DND-41 (cell line): ENCODE data around the gene ANO8.

ENCODE experiments used
- ATAC-seq: fragments of 200-7000 bp; cut with Tn5 transposase; 3 replicates; pipeline ENCODE4 v1.9.1; 2021; ENCODE audit warnings: low read depth; ENCODE audit not compliant: insufficient read depth
- DNase-seq: peaks from one replicate; pipeline ENCODE4 v3.0.0-alpha.2; 2020
- H2AFZ ChIP-seq: 2 replicates; pipeline ENCODE4 v1.6.0; 2012; ENCODE audit warnings: low read depth, low read length
- H3K27ac ChIP-seq: 2 replicates; pipeline ENCODE4 v1.5.1; 2012; ENCODE audit warnings: low read length, inconsistent platforms
- H3K27me3 ChIP-seq: fragments of 200-600 bp; sonication (generic); 2 replicates; pipeline ENCODE4 v1.6.0; 2012; ENCODE audit warnings: low read length, mild to moderate bottlenecking, inconsistent platforms; ENCODE audit not compliant: insufficient read depth, poor library complexity
- H3K36me3 ChIP-seq: 2 replicates; pipeline ENCODE4 v1.5.1; 2012; ENCODE audit warnings: low read length, inconsistent platforms; ENCODE audit not compliant: insufficient read depth
- H3K4me1 ChIP-seq: 2 replicates; pipeline ENCODE4 v1.5.1; 2012; ENCODE audit warnings: mild to moderate bottlenecking, low read length; ENCODE audit not compliant: insufficient read depth
- H3K4me2 ChIP-seq: 2 replicates; pipeline ENCODE4 v1.6.0; 2012; ENCODE audit warnings: mild to moderate bottlenecking, moderate library complexity, low read length, inconsistent platforms; ENCODE audit not compliant: insufficient read depth
- H3K4me3 ChIP-seq, 2 experiments: fragments of 200-600 bp in 1 of 2; shearing (Covaris generic) in 1 of 2; 2 replicates each; pipeline ENCODE4 v1.5.1; 2012 to 2016; ENCODE audit warnings: inconsistent platforms in 2 of 2, low read length in 2 of 2, mild to moderate bottlenecking in 2 of 2, low read depth in 1 of 2, moderate library complexity in 1 of 2
- H3K79me2 ChIP-seq: 2 replicates; pipeline ENCODE4 v1.6.0; 2012; ENCODE audit warnings: low read length, inconsistent platforms; ENCODE audit not compliant: insufficient read depth
- H3K9ac ChIP-seq: 2 replicates; pipeline ENCODE4 v1.6.0; 2012; ENCODE audit warnings: low read depth, mild to moderate bottlenecking, inconsistent platforms, low read length, moderate library complexity
- H3K9me3 ChIP-seq: 2 replicates; pipeline ENCODE4 v1.5.1; 2012; ENCODE audit warnings: low read length, moderate library complexity, mild to moderate bottlenecking, inconsistent platforms; ENCODE audit not compliant: insufficient read depth, severe bottlenecking
- H4K20me1 ChIP-seq: 2 replicates; pipeline ENCODE4 v1.6.0; 2012; ENCODE audit warnings: low read length; ENCODE audit not compliant: insufficient read depth
- CTCF ChIP-seq: IDR thresholded peaks from 2 replicates; pipeline ENCODE4 v1.5.1; 2012; ENCODE audit warnings: borderline replicate concordance, low read length, moderate library complexity, mild to moderate bottlenecking; ENCODE audit not compliant: poor library complexity, severe bottlenecking; ENCODE audit errors: extremely low read depth
- EZH2 ChIP-seq: IDR thresholded peaks from 3 replicates; pipeline ENCODE4 v1.6.1; 2012; ENCODE audit warnings: borderline replicate concordance, low read depth, mild to moderate bottlenecking, moderate library complexity, low read length, inconsistent platforms; ENCODE audit not compliant: severe bottlenecking

Gene ANO8

GRCh38 chr19:17341845-17342244 is 7.2 kb upstream of the ANO8 start:
- peaks cover 27% of the 10 kb centered on the region for H3K36me3 ChIP-seq
- H3K4me2 ChIP-seq: no peak overlapping the region
- no peak overlapping the region for H3K27ac ChIP-seq
- no peak overlapping the region for H3K9ac ChIP-seq
- peaks cover 6% of the 10 kb centered on the region; the same call in 1 of the 2 replicates for H4K20me1 ChIP-seq
- peaks cover 25% of the 10 kb centered on the region for H3K4me1 ChIP-seq
- no peak for TF ChIP-seq EZH2
- no peak for TF ChIP-seq CTCF
- no peak overlapping the region for H2AFZ ChIP-seq
- H3K27me3 ChIP-seq: no peaks in the 10 kb centered on the region
- peaks cover 18% of the 10 kb centered on the region for H3K79me2 ChIP-seq
- no peaks in the 10 kb centered on the region for H3K9me3 ChIP-seq
- no peak for DNase-seq
- no peak overlapping the region for H3K4me3 ChIP-seq
- ATAC-seq: no peak

- Histone ChIP-seq H3K4me2 (no peak overlapping the region), H4K20me1 (peaks cover 6% of the 10 kb centered on the region; the same call in 1 of the 2 replicates), H3K4me1 (peaks cover 24% of the 10 kb centered on the region), H3K27ac (no peak overlapping the region), H3K9me3 (no peaks in the 10 kb centered on the region), H3K4me3 (no peak overlapping the region), H3K9ac (no peak overlapping the region), H2AFZ (no peak overlapping the region), H3K79me2 (peaks cover 20% of the 10 kb centered on the region), H3K27me3 (no peaks in the 10 kb centered on the region), H3K36me3 (peaks cover 27% of the 10 kb centered on the region)
- no peak for ATAC-seq
- DNase-seq: no peak
- TF ChIP-seq CTCF (no peak), EZH2 (no peak)
Observed at GRCh38 chr19:17341386-17341785, 6.7 kb upstream of the ANO8 start.

- Histone ChIP-seq H3K79me2 (peaks cover 20% of the 10 kb centered on the region), H3K36me3 (peaks cover 27% of the 10 kb centered on the region), H3K9me3 (no peaks in the 10 kb centered on the region), H3K27ac (no peak overlapping the region), H3K27me3 (no peaks in the 10 kb centered on the region), H3K9ac (no peak overlapping the region), H3K4me2 (no peak overlapping the region), H3K4me1 (peaks cover 24% of the 10 kb centered on the region), H2AFZ (no peak overlapping the region), H3K4me3 (no peak overlapping the region), H4K20me1 (peaks cover 6% of the 10 kb centered on the region; the same call in 1 of the 2 replicates)
- ATAC-seq (no peak), DNase-seq (no peak)
- no peak for TF ChIP-seq EZH2
- no peak for TF ChIP-seq CTCF
Observed at GRCh38 chr19:17340871-17341357, 6.3 kb upstream of the ANO8 start.

GRCh38 chr19:17340302-17340870 is 5.7 kb upstream of the ANO8 start:
- Histone ChIP-seq H3K9ac (no peak overlapping the region), H4K20me1 (peaks cover 6% of the 10 kb centered on the region; the same call in 1 of the 2 replicates), H3K4me3 (no peak overlapping the region), H3K9me3 (no peaks in the 10 kb centered on the region), H3K36me3 (peaks cover 27% of the 10 kb centered on the region), H3K79me2 (peaks cover 20% of the 10 kb centered on the region), H3K27me3 (no peaks in the 10 kb centered on the region), H3K27ac (no peak overlapping the region), H3K4me1 (peaks cover 29% of the 10 kb centered on the region), H3K4me2 (no peak overlapping the region), H2AFZ (no peak overlapping the region)
- ATAC-seq (no peak), DNase-seq (peak; percentile 31)
- TF ChIP-seq CTCF (no peak), EZH2 (no peak)
